NOMO-1 treated with dmso at 0.1 percent for 144 hours (cell line): ENCODE data around the gene C10orf90.
"Not testable (repeated sequence)": the region's sequence is repeated elsewhere in the genome, so short reads cannot be mapped to it uniquely, and the experiment has no call there.

Experiments
- DNase-seq: peaks from one replicate; lab custom pipeline; 2025; ENCODE audit not compliant: unreplicated experiment; lab: John Stamatoyannopoulos, UW

Gene C10orf90

DNA sequence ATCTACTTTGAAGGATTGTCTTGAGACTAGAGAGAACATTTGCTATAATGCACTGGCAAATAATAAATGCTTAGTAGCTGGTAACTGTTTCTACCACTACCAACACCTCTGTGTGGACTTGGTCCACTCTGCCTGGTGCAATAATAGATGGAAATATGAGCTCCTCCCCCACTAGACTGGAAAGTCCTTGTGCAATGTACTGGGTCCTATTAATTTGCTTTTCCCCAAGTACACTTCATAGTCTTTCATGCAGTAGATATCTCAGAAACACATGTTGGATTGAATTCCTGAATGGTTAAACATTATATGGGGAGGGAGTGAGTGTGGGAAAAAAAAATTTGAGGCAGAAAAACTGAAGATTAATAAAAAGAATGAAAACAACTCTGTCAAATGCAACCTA is 119.3 kb downstream of the C10orf90 start:
- DNase-seq: no peak

DNA sequence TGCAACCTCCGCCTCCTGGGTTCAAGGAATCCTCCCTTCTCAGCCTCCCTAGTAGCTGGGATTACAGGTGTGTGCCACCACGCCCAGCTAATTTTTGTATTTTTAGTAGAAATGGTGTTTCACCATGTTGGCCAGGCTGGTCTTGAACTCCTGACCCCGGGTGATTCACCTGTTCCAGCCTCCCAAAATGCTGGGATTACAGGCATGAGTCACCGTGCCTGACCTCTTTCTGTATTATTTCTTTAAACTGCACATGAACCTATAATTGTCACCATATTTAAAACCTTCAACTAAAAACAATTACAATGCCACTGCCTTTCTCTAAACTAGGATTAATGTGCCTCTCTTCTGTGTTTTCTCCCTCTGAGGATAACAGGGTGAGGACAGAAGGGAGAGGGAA is 119.9 kb downstream of the C10orf90 start:
- DNase-seq: not testable (repeated sequence)

DNA sequence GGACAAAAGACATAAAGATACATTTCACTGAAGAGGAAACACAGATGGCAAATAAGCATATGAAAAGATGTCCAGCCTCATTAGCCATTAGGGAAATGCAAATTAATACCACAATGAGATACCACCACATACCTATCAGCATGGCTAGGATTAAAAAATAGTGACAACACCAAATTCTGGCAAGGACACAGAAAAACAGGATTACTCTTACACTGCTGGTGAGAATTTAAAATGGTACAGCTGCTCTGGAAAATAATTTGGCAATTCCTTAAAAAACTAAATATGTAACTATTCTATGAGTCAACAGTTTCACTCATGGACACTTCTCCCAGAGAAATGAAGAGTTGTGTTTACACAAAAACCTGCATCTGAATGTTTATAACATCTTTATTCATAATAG is 121.1 kb downstream of the C10orf90 start:
- DNase-seq: no peak

DNA sequence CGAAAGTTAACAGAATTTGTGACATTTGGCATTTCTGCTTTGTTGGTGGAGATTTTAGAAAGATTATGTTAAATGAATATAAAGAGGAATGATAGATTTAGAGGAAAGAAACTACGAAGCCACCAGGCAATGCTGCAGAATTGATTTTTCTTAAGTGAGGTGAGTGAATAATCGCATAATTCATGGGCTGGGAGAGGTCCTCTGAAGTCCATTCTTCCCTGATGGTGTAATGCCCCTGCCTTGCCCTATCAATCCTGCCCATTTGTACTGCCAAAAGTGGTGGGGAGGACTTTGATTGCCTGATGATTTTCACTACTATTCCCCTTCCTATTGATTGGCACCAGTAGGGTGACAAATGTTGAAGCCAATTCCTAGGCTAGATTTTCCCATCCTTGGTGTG is 125.9 kb downstream of the C10orf90 start:
- no peak for DNase-seq

DNA sequence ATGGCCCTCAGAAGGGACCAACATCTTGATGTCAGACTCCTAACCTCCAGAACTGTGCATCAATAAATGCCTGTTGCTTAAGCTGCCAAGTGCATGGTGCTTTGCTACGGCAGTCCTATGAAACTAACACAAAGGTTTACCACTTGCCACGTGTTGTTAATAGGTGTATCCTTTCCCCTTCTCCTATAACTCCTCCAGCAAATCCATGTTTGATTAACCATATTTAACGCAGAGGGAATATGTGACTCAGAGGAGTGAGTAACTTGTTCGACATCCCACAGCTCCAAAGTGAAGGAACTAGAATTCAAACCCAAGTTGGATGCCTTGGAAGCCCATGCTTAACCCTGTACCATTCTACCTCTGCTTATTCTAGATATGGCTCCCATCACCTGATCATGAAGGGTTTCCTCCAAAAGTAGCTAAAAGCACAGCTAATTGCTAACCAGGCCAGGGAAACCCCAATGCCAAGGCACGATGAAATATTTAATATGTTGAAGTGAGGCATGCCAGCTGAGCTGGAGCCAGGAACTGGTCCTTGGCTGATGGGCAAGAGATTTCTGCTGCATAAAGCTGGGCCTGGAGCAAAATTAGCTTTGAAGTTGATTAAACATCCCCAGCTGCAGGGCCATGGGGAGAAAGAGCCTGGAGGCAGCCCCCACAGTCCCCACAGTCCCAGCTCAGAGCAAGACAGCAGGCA is 131.9 kb downstream of the C10orf90 start:
- DNase-seq: no peak

DNA sequence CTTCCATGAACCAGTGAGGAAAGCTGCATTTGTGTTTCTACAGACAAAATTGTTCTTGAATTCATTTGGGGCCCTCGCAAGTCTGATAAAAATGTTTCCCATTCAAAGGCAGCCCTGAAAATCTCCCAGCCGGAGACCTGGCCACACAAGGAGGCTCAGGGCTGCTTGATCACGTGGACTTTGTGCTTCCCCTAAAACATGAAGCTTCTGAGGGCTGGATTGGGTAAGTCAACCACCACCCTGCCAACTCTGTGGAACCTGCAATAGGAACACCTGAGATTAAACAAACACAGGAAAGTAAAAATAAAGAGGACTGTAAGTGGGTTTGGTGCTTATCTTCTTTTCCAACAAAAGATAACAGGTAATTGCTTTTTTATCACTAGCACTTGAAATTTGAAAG is 133.8 kb downstream of the C10orf90 start:
- no peak for DNase-seq

DNA sequence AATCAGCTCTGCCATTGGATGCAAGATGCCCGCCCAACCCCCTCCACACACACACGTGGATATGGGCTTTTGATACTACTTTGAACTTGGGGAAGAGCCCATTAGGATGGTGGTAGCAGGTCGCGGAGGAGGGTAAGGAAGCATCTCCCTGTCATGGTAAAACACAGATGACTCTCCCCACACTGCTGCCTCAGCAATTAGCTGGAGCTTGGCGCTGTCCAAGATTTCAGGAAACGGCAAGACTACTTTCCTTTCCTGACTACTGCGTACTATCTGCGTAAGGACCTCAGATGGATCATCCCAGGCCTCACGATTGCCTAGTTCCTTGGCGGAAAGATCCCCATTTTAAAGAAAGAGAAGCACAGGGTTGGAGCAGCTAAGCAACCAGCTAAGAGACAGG is 134.3 kb downstream of the C10orf90 start:
- no peak for DNase-seq

DNA sequence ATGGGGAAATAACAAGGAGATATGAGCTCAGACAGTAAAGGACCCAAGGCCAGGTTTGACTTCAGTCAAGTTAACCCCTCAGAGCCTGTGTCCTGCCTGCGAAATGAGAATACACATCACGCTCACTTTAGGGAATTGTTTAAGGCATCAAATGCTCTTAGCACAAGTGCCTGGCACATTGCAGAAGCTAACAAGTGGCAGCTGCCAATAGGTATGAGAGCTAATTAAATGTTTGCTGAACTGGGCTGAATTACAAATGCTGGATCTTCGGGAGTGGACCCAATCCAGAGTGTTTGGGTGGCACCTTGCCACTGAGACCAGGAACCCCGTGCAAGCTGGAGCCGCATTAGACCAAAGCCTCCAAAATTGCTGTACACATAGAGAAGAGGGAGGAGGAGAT is 136.8 kb downstream of the C10orf90 start:
- no peak for DNase-seq

DNA sequence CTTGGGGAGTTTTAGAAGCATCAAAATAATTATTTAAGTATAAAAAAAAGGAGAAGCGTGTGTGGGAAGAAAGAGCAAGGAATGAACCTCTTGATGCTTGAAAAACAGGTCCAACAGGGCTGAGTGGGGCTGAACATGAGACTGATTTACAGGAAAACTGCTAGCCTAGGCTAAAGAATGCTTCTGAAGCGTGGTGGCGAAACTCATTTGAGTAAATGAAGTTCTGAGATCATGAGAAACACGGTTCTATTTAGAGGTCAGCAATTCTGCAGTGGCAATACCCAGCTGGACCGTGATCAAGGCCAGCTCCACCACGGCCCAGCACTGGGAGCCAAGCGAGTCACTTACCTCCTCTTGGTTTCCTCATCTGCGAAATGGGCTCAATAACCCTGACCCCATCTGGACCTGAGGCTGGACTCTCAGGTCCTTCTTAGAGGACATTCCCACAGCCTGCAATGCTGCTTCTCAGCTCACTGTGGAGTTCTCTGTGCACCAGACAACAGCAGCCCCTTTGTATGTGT is 142.1 kb downstream of the C10orf90 start:
- DNase-seq: no peak

DNA sequence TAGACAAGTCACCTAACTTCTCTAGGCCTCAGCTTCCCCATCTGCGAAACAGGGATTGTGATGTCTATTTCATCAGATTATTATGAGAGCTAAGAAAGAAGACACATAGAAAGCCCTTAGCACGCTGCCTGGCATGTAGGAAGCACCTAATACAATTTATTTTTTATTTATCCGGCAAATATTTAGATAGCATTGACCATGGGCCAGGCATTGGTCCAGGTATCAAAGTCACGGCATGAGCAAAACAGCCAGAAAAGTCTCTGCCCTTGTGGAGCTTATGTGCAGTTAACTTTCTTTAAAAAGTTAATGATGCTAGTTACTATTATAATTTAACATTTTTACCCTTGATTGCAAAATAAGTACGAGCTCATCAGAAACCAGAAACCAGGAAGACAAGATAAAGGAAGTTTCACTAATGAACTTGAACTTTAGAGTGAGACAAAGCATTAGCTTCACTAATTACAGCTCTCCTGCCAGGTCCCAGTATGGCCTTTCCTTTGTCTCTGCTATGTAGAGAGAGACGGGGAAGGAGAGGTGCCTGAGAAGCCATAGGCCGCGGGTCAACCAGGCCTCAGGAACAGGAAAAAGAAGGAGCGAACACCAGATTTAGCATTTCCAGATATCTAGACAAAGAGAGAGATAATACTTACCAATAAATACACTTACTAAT is 142.7 kb downstream of the C10orf90 start:
- no peak for DNase-seq

DNA sequence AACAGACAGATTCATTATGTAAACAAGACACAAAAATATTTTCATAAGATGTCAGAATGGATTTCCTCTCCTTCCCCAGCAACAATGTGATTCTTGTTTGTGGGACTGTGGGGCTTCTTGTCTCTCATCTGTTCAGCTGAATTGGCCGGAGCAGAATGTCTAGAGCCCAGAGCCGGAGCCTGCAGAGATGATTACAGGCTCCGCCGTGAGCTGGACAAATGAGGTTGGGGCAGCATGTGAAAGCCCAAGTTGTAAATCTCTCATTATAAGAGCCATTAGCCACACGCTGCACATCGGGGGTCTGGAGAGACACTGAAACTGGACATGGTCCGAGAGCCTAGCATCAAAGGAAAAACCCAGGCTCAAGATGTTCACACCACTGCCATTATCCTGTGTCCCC is 145.2 kb downstream of the C10orf90 start:
- no peak for DNase-seq

DNA sequence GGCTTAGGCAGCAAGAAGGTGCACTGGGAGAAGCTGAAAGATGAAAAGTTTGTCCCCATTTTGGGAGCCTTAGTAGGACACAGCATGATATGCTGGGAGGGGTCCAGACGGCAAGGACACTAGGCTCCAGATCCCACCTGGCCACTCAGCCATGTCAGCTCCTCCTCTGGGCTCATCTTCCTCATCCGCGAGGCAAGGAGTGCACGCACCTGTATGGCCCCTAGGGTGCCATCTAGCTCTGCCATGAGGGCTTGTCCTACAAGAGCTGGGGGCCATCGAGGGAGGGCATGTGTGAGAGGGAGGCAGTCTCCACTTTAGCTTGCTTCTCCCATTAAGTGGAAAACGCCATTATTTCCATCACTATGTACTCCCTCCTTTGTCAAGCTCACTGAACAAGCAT is 146.0 kb downstream of the C10orf90 start:
- DNase-seq: no peak

DNA sequence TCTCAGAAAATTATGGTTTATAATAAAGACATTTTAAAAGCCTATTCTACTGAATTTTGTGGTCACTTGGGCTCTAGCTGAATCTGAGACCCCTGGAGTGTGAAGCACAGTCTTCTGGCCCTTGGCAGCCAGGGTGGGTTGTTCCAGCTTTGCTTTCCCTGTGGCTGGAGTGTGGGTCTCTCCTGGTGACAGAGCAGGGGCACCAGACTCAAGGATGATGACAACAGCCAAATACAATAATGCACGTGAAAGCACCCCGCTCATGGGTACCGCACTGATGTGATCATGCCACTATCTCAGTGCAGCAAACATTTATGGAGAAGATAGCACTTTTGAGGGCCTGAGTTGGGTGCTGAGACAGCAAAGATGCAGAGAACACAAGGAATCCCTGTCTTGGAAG is 147.4 kb downstream of the C10orf90 start:
- no peak for DNase-seq

DNA sequence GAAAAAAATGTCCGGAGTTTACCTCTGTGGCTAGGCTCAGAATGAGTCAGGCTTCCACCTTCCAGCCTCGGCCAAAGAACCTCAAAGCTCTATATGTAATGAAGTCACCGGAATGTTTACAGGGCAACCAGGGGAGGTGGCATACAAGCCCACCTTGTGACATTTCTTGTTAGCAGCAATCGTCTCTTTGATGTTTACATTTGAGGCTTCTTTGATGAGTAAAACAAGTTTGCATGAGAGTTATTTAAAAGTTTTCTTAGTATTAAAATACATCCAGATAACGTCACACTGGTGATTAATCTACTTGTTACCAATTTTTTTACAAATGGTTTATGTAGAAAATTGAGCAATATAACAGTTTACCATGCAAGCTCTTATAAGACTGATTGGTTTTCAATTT is 149.1 kb downstream of the C10orf90 start:
- no peak for DNase-seq

DNA sequence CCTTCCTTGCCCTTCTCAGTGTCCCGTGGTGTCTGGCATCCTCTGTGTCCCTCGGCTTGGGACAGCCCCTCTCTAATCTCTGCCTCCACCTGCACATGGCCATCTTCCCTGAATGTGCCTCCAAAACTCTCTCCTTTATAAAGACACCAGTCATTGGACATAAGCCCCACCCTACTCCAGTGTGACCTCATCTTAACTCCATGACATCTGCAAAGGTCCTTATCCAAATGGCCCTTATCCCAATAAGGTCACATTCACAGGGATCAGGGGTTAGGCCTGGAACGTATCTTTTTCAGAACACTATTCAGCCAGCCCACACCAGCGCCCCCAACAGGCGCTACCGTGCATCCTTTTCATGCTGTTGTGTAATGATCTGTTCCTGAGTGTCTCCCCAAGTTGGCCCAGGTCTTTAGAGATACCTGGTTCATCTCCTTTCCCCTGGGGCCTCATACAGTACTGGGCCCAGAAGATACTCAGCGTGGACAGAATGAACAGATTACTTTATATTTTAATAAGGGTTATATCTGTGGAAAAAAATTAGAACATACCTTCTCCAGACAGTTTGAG is 149.7 kb downstream of the C10orf90 start:
- DNase-seq: no peak

DNA sequence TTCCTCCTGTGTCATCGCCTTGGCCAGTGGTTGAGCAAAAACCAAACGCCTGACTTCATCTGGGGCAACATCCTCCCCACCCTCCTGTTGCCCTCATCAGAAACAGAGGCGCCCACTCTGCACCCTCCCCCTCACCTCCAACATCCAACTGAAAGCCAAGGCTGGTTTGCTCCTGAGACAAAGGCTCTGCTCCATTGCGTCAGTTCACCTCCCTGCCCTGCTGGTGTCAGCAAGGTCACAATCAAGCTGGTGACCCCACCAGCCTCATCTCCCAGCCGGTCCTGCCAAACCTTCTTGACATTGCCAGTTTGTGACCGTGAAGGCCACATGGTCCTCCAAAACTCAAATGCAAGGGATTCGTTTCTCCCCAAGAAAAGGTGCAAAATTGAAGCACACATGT is 150.5 kb downstream of the C10orf90 start:
- DNase-seq: no peak

DNA sequence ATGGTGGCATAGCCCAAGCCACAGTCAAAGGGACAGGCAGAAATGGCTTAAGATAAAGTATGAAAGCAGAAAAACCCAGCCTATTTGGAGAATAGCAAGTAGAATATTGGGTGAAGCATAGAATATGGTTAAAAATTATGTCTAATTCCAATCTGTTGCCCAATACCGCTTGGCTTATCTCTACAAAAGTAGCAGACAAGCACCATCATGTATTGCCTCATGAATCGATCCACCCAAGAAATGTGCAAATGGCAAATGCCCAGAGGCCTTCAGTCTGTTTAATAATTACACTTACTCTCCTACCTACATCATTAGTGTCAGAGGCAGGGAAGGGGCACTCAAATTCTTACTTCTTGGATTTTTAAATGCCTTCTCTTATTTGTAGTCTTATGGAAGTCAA is 151.3 kb downstream of the C10orf90 start:
- no peak for DNase-seq

DNA sequence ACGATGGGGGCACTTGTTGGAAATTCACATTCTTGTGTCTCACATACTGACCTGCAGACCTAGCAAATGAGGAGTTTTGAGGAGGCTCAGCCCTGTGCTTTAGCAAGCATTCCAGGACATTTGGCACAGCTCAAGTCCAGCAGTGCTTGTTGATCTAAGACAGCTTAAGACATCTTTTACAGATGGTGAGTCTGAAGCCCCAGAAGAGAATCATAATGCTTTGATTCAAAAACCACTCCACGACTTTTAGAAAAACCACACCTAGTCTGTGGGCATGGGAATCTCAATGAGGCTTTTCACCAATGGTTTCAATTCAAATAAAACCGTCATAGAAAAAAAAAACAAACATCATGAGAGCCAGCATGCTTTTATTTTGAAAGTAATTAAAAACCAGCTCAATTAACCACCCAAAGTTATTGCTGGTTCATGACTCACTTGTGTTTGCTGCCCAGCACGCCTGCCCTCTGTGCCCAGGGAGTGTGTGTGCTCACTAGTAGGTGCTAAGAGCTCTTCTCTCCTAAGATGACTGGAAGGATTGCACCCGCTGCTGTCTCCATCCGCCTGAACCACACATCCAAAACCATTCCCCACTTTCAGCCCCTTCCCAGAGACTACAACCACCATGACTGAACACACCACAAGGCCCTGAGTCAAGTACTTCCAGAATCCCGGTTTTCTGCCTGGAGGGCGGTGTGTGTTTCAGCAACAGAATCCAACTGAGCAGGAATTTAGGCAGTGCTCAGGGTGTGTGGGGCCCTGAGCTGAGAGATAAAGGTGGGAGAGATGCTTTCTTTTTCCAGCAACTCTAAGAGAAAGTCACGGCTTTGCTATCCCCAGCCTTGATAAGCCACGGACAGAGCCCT is 152.0 kb downstream of the C10orf90 start:
- no peak for DNase-seq

DNA sequence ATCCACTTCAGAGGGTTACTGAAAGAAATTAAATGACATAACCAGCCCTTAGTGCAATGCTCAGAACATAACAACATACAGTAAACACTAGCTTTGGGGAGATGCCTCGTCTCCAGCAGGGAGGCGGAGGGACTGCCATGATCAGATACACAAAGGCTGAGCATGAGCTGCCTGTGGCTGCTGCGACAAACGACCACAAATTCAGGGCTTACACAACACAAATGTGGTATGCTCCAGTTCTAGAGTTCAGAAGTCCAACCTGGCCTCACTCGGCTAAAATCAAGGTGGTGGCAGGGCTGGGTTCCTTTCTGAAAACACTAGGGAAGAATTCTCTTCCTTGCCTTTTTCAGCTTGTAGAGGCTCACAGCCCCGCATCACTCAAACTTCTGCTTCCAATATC is 154.0 kb downstream of the C10orf90 start:
- DNase-seq: no peak

DNA sequence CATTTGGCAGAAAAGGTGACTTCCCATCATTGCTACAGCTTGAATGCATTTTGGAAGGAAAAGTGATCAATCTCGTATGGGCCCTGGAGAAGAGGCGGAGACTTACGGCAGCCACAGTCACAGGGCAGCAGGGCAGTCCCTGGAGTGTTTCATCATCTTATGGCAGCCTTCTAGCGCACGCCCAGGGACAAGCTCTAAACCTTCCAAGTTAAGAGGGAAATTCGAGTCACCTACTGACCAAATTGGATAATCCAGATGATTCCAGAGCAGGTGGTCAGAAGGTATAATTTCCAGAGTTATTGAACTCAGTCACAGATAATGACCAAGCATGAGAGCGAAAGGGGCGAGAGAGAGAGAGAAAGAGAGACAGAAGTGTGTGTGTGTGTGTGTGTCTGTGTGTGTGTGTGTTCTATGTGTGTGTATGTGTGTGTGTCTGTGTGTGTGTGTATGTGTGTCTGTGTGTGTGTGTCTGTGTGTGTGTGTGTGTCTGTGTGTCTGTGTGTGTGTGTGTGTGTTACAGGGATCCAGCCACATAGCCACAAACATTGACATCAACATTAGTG is 158.5 kb downstream of the C10orf90 start:
- DNase-seq: no peak

DNA sequence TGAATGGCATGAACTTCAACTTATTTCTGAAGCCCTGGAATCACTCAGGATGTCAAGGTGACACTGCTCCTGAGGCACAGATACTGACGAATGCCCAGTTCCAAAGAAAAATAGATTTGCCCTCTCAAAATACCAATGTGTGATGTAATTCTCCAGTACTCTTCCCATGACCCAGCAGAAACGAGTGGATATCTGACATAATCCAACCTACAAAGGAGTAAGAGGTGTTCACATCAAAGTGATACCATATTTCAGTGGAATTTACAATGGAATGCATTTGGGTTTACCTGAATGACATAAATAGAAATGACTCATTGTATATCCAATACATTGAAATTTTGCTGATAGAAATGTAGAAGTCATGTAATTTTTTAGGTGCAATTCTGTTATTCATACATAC is 161.3 kb downstream of the C10orf90 start:
- DNase-seq: no peak
